K562 (cell line): ENCODE data around the gene ITGA1. TPM values are rescaled to one million over a fixed set of nuclear protein-coding genes. Genes with fewer than 3 reads are reported as not detected.

Experiments used
- ATAC-seq: fragments of 200-7000 bp; cut with Tn5 transposase; 3 replicates; pipeline ENCODE4 v1.9.1; 2020; ENCODE audit warnings: moderate library complexity
- BruUV-seq: library from RNA; stranded (reverse); fragments of 400-500 nt; replicated peaks from 2 replicates; lab custom pipeline; 2021; lab: Mats Ljungman, UMichigan
- CTCF ChIA-PET: fragments of 300-600 bp; formaldehyde crosslinking; extraction: SDS; loops from one replicate; lab custom pipeline; 2021; ENCODE audit warnings: low intra/inter-chr PET ratio; lab: Yijun Ruan, JAX
- POLR2A ChIA-PET: fragments of 300-600, 350-650 bp; sonication (Branson Sonifier 250); formaldehyde crosslinking; extraction: SDS; loops from one replicate; lab custom pipeline; 2021; ENCODE audit warnings: antibody characterized with exemption, inconsistent platforms; lab: Yijun Ruan, JAX
- DNase-seq, 4 experiments: peaks; one replicate each; pipeline versions ENCODE4 v3.0.0 to v3.0.0-alpha.2; 2011 to 2018; ENCODE audit warnings: low spot score in 3 of 4, mixed read lengths in 3 of 4; ENCODE audit errors: extremely low read depth in 1 of 4
- FAIRE-seq: peaks from 2 replicates; lab custom pipeline; 2011; peaks lifted over from hg19 to GRCh38; lab: Jason Lieb, UNC
- H2AFZ ChIP-seq: 2 replicates; pipeline ENCODE4 v1.6.0; 2011; ENCODE audit warnings: low read depth, low read length, control low read depth, inconsistent platforms
- H3K27ac ChIP-seq: fragments of 200-600 bp; 3 replicates; pipeline ENCODE4 v1.8.0; 2011; ENCODE audit warnings: low read depth, mild to moderate bottlenecking, control low read depth, inconsistent platforms, low read length, moderate library complexity, mixed read lengths; ENCODE audit errors: extremely low read depth
- H3K27me3 ChIP-seq, 2 experiments: fragments of 300-600 bp in 1 of 2; 2 replicates in 1 of 2; 3 replicates in 1 of 2; pipeline versions ENCODE4 v1.6.0 to v1.8.0; 2011; ENCODE audit warnings: inconsistent platforms in 2 of 2, low read length in 2 of 2, mild to moderate bottlenecking in 1 of 2, mixed read lengths in 1 of 2, moderate library complexity in 1 of 2; ENCODE audit not compliant: control insufficient read depth in 2 of 2, insufficient read depth in 2 of 2
- H3K36me3 ChIP-seq: fragments of 300-600 bp; 3 replicates; pipeline ENCODE4 v1.8.0; 2011; ENCODE audit warnings: mild to moderate bottlenecking, low read length, inconsistent platforms; ENCODE audit not compliant: control insufficient read depth, insufficient read depth
- H3K4me1 ChIP-seq, 2 experiments: fragments of 200-600 bp in 1 of 2; replicated peaks in 1 of 2; 2 replicates in 1 of 2; 3 replicates in 1 of 2; pipeline versions ENCODE4 v1.5.1 to v1.8.0; 2011; ENCODE audit warnings: inconsistent platforms in 2 of 2, low read length in 2 of 2, mild to moderate bottlenecking in 1 of 2, mixed read lengths in 1 of 2, moderate library complexity in 1 of 2; ENCODE audit not compliant: control insufficient read depth in 2 of 2, insufficient read depth in 2 of 2
- H3K4me2 ChIP-seq: 2 replicates; pipeline ENCODE4 v1.6.1; 2011; ENCODE audit warnings: low read length, control low read depth, inconsistent platforms, mixed read lengths; ENCODE audit not compliant: insufficient read depth
- H3K4me3 ChIP-seq: fragments of 200-600 bp; sonication (generic), shearing (Covaris generic); 2 replicates; pipeline ENCODE4 v1.5.1; 2016; ENCODE audit warnings: control low read depth, inconsistent platforms
- H3K79me2 ChIP-seq: fragments of 200-600 bp; 3 replicates; pipeline ENCODE4 v1.8.0; 2011; ENCODE audit warnings: low read length, inconsistent platforms; ENCODE audit not compliant: control insufficient read depth, insufficient read depth
- H3K9ac ChIP-seq, 2 experiments: 2 replicates each; pipeline versions ENCODE4 v1.6.0 to v1.6.1; 2011; ENCODE audit warnings: low read depth in 2 of 2, low read length in 2 of 2, control low read depth in 1 of 2, inconsistent platforms in 1 of 2, mild to moderate bottlenecking in 1 of 2, mixed read lengths in 1 of 2; ENCODE audit not compliant: insufficient read depth in 1 of 2
- H3K9me1 ChIP-seq: one replicate; pipeline ENCODE4 v1.6.0; 2011; ENCODE audit warnings: inconsistent platforms, mild to moderate bottlenecking, low read length, moderate library complexity; ENCODE audit not compliant: control insufficient read depth, insufficient read depth
- H3K9me3 ChIP-seq: replicated peaks from 2 replicates; pipeline ENCODE4 v1.5.1; 2011; ENCODE audit warnings: low read depth, low read length, inconsistent platforms; ENCODE audit not compliant: control insufficient read depth, insufficient read depth
- H4K20me1 ChIP-seq: replicated peaks from 2 replicates; pipeline ENCODE4 v1.6.1; 2011; ENCODE audit warnings: low read length, inconsistent platforms, mixed read lengths; ENCODE audit not compliant: control insufficient read depth, insufficient read depth
- ATF2 ChIP-seq: sonication (generic); formaldehyde crosslinking; IDR thresholded peaks from 2 replicates; pipeline ENCODE4 v1.8.1; 2022; ENCODE audit warnings: missing genetic modification reagents
- MEF2D ChIP-seq: conservative IDR thresholded peaks from 2 replicates; pipeline ENCODE4 v1.6.1; 2016; ENCODE audit warnings: low read depth, missing genetic modification characterization, missing compliant biosample characterization
- NCOR1 ChIP-seq: fragments of 450-650 bp; IDR thresholded peaks from 2 replicates; pipeline ENCODE4 v1.6.1; 2016; ENCODE audit warnings: mild to moderate bottlenecking, moderate library complexity
- SIN3A ChIP-seq, 2 experiments: fragments of 150-350 bp in 1 of 2; IDR thresholded peaks; 2 replicates each; pipeline ENCODE4 v1.6.1; 2011 to 2016; ENCODE audit warnings: borderline replicate concordance in 2 of 2, low read depth in 2 of 2, low read length in 2 of 2, mild to moderate bottlenecking in 2 of 2, moderate library complexity in 2 of 2; ENCODE audit not compliant: control insufficient read depth in 1 of 2
- SMC3 ChIP-seq: conservative IDR thresholded peaks from 2 replicates; pipeline ENCODE4 v1.6.1; 2011; ENCODE audit warnings: low read depth, low read length, improper control_type of control experiment; ENCODE audit not compliant: insufficient read depth
- STAT5B ChIP-seq: fragments of 250-450 bp; sonication (Bioruptor Pico); IDR thresholded peaks from 2 replicates; pipeline ENCODE4 v1.8.0; 2021; ENCODE audit warnings: mild to moderate bottlenecking, inconsistent platforms
- ZKSCAN1 ChIP-seq: fragments of 150-350 bp; IDR thresholded peaks from 2 replicates; pipeline ENCODE4 v1.6.1; 2016; ENCODE audit warnings: low read depth, low read length
- ZNF830 ChIP-seq: fragments of 250-450 bp; sonication (Bioruptor Pico); IDR thresholded peaks from 2 replicates; pipeline ENCODE4 v1.5.0; 2021; ENCODE audit warnings: mild to moderate bottlenecking
- ZSCAN29 ChIP-seq: fragments of 450-650 bp; IDR thresholded peaks from 2 replicates; pipeline ENCODE4 v1.6.1; 2017
- WGBS: fragments of 100-300 bp; shearing (Covaris generic); methylation state at CpG from one replicate; pipeline ENCODE4 v1.1.6; 2016; ENCODE audit warnings: low coverage, mixed read lengths; ENCODE audit not compliant: insufficient coverage; ENCODE audit errors: missing lambda C conversion rate; 5-methylcytosine and 5-hydroxymethylcytosine counted together
- in situ Hi-C: fragments of 300-500 bp; cut with MboI; formaldehyde crosslinking; loops from 4 replicates; pipeline ENCODE4 v1.15.0; 2018; ENCODE audit warnings: inconsistent platforms, mixed read lengths
- intact Hi-C: fragments of 100-400 bp; cut with micrococcal nuclease; formaldehyde crosslinking; loops from 2 replicates; pipeline ENCODE4 v1.14.2; 2022
- polyA plus RNA-seq, 8 experiments: library from polyadenylated mRNA; depleted of rRNA in 4 of 8; stranded (reverse) in 5 of 8; unstranded in 3 of 8; fragments of >200 nt; fragmentation: Nextera tagmentation in 2 of 8; fragmentation: Illumina TruSeq in 1 of 8; extraction: Ambion mirVana in 2 of 8; extraction: Trizol in 1 of 8; gene quantifications; 2 replicates each; pipeline versions ENCODE4 v1.2.1 to v1.2.3, GENCODE V29; 2011 to 2014; ENCODE audit warnings: inconsistent platforms in 1 of 8, missing spikeins in 1 of 8
- total RNA-seq, 7 experiments: library from RNA; depleted of rRNA in 6 of 7; stranded (reverse); fragments of >200 nt in 6 of 7; fragmentation: Illumina TruSeq in 2 of 7; extraction: Trizol in 2 of 7; gene quantifications; 2 replicates each; pipeline versions ENCODE4 v1.2.1 to v1.2.3, GENCODE V29; 2011 to 2021; ENCODE audit warnings: low replicate concordance in 1 of 7
- TF ChIP-seq, protein P1 (sequence below): fragments of 200-400 bp; formaldehyde crosslinking; IDR thresholded peaks from 2 replicates; pipeline ENCODE4 v1.6.1; 2017; ENCODE audit warnings: mild to moderate bottlenecking, low read depth, low read length, moderate library complexity

Gene ITGA1
- total and polyA plus RNA-seq, 9 of the 15 experiments (the other 6 are each of a cell fraction or from before 2014, with no cell fraction given): 0.04 to 0.22 TPM; not detected in 7

- no peak for TF ChIP-seq SMC3
Observed at GRCh38 chr5:52796031-52796430, 8.3 kb downstream of the ITGA1 start (continued).

GRCh38 chr5:52796516-52797103 is 8.9 kb downstream of the ITGA1 start:
- H3K9ac ChIP-seq: no peak overlapping the region
- 0 out of 2 replicates have a peak, but pooled peaks have one; percentile 54 for TF ChIP-seq ZKSCAN1
- no peak for TF ChIP-seq ZSCAN29
- H2AFZ ChIP-seq: no peak overlapping the region
- in situ Hi-C loops (no loop called here), intact Hi-C loops (no loop called here)
- peaks cover 0 to 10% of the 10 kb centered on the region in 2 experiments; a peak in 3 of 5 replicates for H3K4me1 ChIP-seq
- no peak overlapping the region for H3K4me2 ChIP-seq
- peaks cover 20% of the 10 kb centered on the region for H3K79me2 ChIP-seq
- no peak for FAIRE-seq
- DNase-seq: no peak
- H3K9me1 ChIP-seq: no peaks in the 10 kb centered on the region
- no peaks in the 10 kb centered on the region for H3K9me3 ChIP-seq
- POLR2A ChIA-PET: no interaction called here
- BruUV-seq: no TSS peak
- H3K4me3 ChIP-seq: no peak overlapping the region
- 15% methylated on average over 2 of the region's 2 CpGs for WGBS
- CTCF ChIA-PET: no interaction called here
- ATAC-seq: no peak
- H3K27ac ChIP-seq: no peak overlapping the region
- no peaks in the 10 kb centered on the region for H3K27me3 ChIP-seq
- H4K20me1 ChIP-seq: peaks cover 11% of the 10 kb centered on the region
- peaks cover 3% of the 10 kb centered on the region; the same call in 2 of the 3 replicates for H3K36me3 ChIP-seq

GRCh38 chr5:52798938-52799337 is 11.2 kb downstream of the ITGA1 start:
- BruUV-seq: no TSS peak
- peaks cover 16% of the 10 kb centered on the region for H4K20me1 ChIP-seq
- no peak for DNase-seq
- ChIA-PET CTCF (no interaction called here), POLR2A (interaction anchor here (1.0 to 1.6 kb wide), 6 partner anchors 9 to 1511 kb away, joined by 3 to 7 read pairs (median 4); partner anchors contain the start of genes ARL15, ITGA1 and PELO)
- no peak overlapping the region for H2AFZ ChIP-seq
- peaks cover 44% of the 10 kb centered on the region for H3K79me2 ChIP-seq
- peaks cover 4% of the 10 kb centered on the region for H3K9me1 ChIP-seq
- FAIRE-seq: no peak
- H3K9ac ChIP-seq: peak overlapping the region; percentile 90 to 94; a peak in 2 of 4 replicates
- in situ Hi-C loops: no loop called here
- H3K4me2 ChIP-seq: peak overlapping the region; percentile 99
- H3K36me3 ChIP-seq: peaks cover 21% of the 10 kb centered on the region; the same call in 2 of the 3 replicates
- no peak overlapping the region for H3K27ac ChIP-seq
- 34% methylated on average over 3 of the region's 3 CpGs for WGBS
- intact Hi-C loops: no loop called here
- TF ChIP-seq NCOR1 (no peak), SIN3A (IDR thresholded peaks at IDR 0.05; ENCODE audit: borderline replicate concordance in 2 of 2, control insufficient read depth in 1 of 2, low read depth in 2 of 2, low read length in 2 of 2) (no peak), STAT5B (CRISPR knock-in tag) (no peak), MEF2D (tag) (no peak), ZNF830 (CRISPR knock-in tag) (no peak), ATF2 (CRISPR knock-in tag) (no peak)
- TF ChIP-seq, protein P1, sequence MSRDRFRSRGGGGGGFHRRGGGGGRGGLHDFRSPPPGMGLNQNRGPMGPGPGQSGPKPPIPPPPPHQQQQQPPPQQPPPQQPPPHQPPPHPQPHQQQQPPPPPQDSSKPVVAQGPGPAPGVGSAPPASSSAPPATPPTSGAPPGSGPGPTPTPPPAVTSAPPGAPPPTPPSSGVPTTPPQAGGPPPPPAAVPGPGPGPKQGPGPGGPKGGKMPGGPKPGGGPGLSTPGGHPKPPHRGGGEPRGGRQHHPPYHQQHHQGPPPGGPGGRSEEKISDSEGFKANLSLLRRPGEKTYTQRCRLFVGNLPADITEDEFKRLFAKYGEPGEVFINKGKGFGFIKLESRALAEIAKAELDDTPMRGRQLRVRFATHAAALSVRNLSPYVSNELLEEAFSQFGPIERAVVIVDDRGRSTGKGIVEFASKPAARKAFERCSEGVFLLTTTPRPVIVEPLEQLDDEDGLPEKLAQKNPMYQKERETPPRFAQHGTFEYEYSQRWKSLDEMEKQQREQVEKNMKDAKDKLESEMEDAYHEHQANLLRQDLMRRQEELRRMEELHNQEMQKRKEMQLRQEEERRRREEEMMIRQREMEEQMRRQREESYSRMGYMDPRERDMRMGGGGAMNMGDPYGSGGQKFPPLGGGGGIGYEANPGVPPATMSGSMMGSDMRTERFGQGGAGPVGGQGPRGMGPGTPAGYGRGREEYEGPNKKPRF: no peak
- TF ChIP-seq, all 486 proteins: peak for 0
- Histone ChIP-seq H3K4me1 (peaks cover 0 to 10% of the 10 kb centered on the region in 2 experiments; a peak in 4 of 5 replicates), H3K4me3 (peak overlapping the region; percentile 65), H3K27me3 (no peaks in the 10 kb centered on the region), H3K9me3 (no peaks in the 10 kb centered on the region)
- ATAC-seq: no peak
